Caco-2 (cell line): ENCODE measurements around the gene NTRK1. TPM values are rescaled to one million over a fixed set of nuclear protein-coding genes. Genes with fewer than 3 reads are reported as not detected.

Experiments used
- BruUV-seq: library from RNA; stranded (reverse); fragments of 400-500 nt; replicated peaks from 2 replicates; lab custom pipeline; 2021; lab: Mats Ljungman, UMichigan
- CTCF ChIA-PET: fragments of 300-600 bp; sonication (Branson Sonifier 250); formaldehyde crosslinking; loops from one replicate; lab custom pipeline; 2022; ENCODE audit warnings: antibody characterized with exemption; lab: Charles Lee
- POLR2A ChIA-PET: fragments of 300-600 bp; sonication (Branson Sonifier 250); formaldehyde crosslinking; loops from one replicate; lab custom pipeline; 2022; ENCODE audit warnings: antibody characterized with exemption; lab: Charles Lee
- DNase-seq, 2 experiments: peaks; one replicate each; pipeline versions ENCODE4 v3.0.0 to v3.0.0-alpha.2; 2020 to 2022
- H3K27me3 ChIP-seq: replicated peaks from 2 replicates; pipeline ENCODE4 v1.6.0; 2011; ENCODE audit warnings: low read length; ENCODE audit not compliant: control insufficient read depth, insufficient read depth
- H3K36me3 ChIP-seq: 2 replicates; pipeline ENCODE4 v1.5.1; 2011; ENCODE audit warnings: low read length; ENCODE audit not compliant: control insufficient read depth, insufficient read depth
- H3K4me1 ChIP-seq: fragments of 250-450 bp; sonication (Bioruptor Pico); 2 replicates; pipeline ENCODE4 v1.5.1; 2020; ENCODE audit warnings: mild to moderate bottlenecking
- H3K4me3 ChIP-seq: 2 replicates; pipeline ENCODE4 v1.5.1; 2011; ENCODE audit warnings: low read depth, mild to moderate bottlenecking, control low read depth, low read length
- H3K9me3 ChIP-seq: fragments of 250-450 bp; sonication (Bioruptor Pico); 2 replicates; pipeline ENCODE4 v1.5.1; 2020; ENCODE audit warnings: mild to moderate bottlenecking, moderate library complexity
- H3K27ac Mint-ChIP-seq: one replicate; pipeline ENCODE4 v1.8.0; 2022; ENCODE audit warnings: mixed read lengths; ENCODE audit not compliant: unreplicated experiment
- H3K27me3 Mint-ChIP-seq: one replicate; pipeline ENCODE4 v1.8.0; 2022; ENCODE audit warnings: mixed read lengths; ENCODE audit not compliant: insufficient read depth, unreplicated experiment
- H3K36me3 Mint-ChIP-seq: one replicate; pipeline ENCODE4 v1.8.0; 2022; ENCODE audit warnings: mild to moderate bottlenecking, mixed read lengths; ENCODE audit not compliant: insufficient read depth, unreplicated experiment
- H3K4me1 Mint-ChIP-seq: one replicate; pipeline ENCODE4 v1.8.0; 2022; ENCODE audit warnings: low read depth, mixed read lengths; ENCODE audit not compliant: unreplicated experiment
- H3K4me3 Mint-ChIP-seq: one replicate; pipeline ENCODE4 v1.8.0; 2022; ENCODE audit warnings: mild to moderate bottlenecking, moderate library complexity, mixed read lengths; ENCODE audit not compliant: unreplicated experiment
- H3K9me3 Mint-ChIP-seq: one replicate; pipeline ENCODE4 v1.8.0; 2022; ENCODE audit warnings: mixed read lengths; ENCODE audit not compliant: unreplicated experiment
- CTCF ChIP-seq, 2 experiments: fragments of 200-600 bp in 1 of 2; IDR thresholded peaks; 1 replicate in 1 of 2; 2 replicates in 1 of 2; pipeline versions ENCODE4 v1.5.1 to v1.8.0; 2011 to 2022; ENCODE audit warnings: antibody characterized with exemption in 1 of 2, control low read depth in 1 of 2, inconsistent platforms in 1 of 2, low read depth in 1 of 2, low read length in 1 of 2, mild to moderate bottlenecking in 1 of 2, moderate library complexity in 1 of 2; ENCODE audit not compliant: insufficient read depth in 1 of 2, severe bottlenecking in 1 of 2, unreplicated experiment in 1 of 2
- intact Hi-C: fragments of 100-400 bp; cut with micrococcal nuclease; formaldehyde crosslinking; loops from one replicate; pipeline ENCODE4 v1.10.0; 2022; ENCODE audit not compliant: unreplicated experiment
- total RNA-seq: library from RNA; stranded (reverse); gene quantifications from 2 replicates; pipeline ENCODE4 v1.2.3, GENCODE V29; 2022

Gene NTRK1
- total RNA-seq, 1 experiment from 2014 or later = not detected

DNA sequence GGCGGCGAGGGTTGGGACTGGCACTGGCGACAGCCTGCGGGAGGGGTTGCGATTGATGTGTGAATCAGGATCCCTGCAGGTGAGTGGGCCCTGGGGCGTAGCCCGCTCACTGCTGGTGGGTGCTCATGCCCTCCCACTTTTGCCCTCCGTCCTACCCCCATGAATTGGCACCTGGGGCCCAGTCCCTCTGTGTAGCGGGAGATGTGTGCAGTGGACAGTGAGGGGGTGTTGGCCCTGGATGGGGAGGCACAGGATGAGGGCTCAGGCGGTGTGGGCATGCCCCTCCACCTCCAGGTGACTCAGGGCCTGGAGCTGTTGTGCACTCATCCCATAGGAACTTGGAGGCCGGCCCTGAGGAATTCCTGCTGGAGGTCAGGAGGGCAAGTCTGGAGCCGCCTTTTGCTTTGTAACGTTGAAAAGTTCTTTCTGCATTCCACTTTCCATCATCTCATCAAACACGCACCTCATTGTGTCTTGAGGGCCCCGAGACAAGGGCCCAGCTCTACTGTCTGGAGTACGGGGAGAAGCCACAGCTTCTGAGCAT lies 35.9 kb downstream of the NTRK1 start:
- H3K4me1 ChIP-seq = peaks cover 42% of the 10 kb centered on the region
- Mint-ChIP-seq H3K27me3 (no peaks in the 10 kb centered on the region), H3K4me1 (peaks cover 33% of the 10 kb centered on the region), H3K9me3 (no peaks in the 10 kb centered on the region), H3K4me3 (no peak overlapping the region), H3K36me3 (no peaks in the 10 kb centered on the region), H3K27ac (peak overlapping the region; percentile 69)
- no peak for TF ChIP-seq CTCF (IDR thresholded peaks at IDR 0.05; ENCODE audit: insufficient read depth in 1 of 2, low read depth in 1 of 2, low read length in 1 of 2, severe bottlenecking in 1 of 2, unreplicated experiment in 1 of 2)
- peak; percentile 68 to 83 for DNase-seq
- H3K36me3 ChIP-seq = no peaks in the 10 kb centered on the region
- H3K4me3 ChIP-seq = no peak overlapping the region
- ChIA-PET CTCF (interaction anchor here (0.6 to 1.3 kb wide), 4 partner anchors 16 to 102 kb away, joined by 3 to 7 read pairs (median 5); no protein-coding TSS in a partner anchor), POLR2A (no interaction called here)
- no TSS peak for BruUV-seq
- H3K9me3 ChIP-seq = no peaks in the 10 kb centered on the region
- no peaks in the 10 kb centered on the region for H3K27me3 ChIP-seq
- intact Hi-C loops = no loop called here

- Mint-ChIP-seq H3K4me3 (no peak overlapping the region), H3K9me3 (no peaks in the 10 kb centered on the region), H3K27me3 (no peaks in the 10 kb centered on the region), H3K36me3 (no peaks in the 10 kb centered on the region), H3K27ac (peak overlapping the region; percentile 69), H3K4me1 (peaks cover 33% of the 10 kb centered on the region)
- Histone ChIP-seq H3K36me3 (no peaks in the 10 kb centered on the region), H3K4me3 (no peak overlapping the region), H3K9me3 (no peaks in the 10 kb centered on the region), H3K27me3 (no peaks in the 10 kb centered on the region), H3K4me1 (peaks cover 38% of the 10 kb centered on the region)
- CTCF ChIA-PET = interaction anchor here (0.6 to 1.3 kb wide), 5 partner anchors 16 to 396 kb away, joined by 3 to 7 read pairs (median 5); no protein-coding TSS in a partner anchor
- no TSS peak for BruUV-seq
- POLR2A ChIA-PET = no interaction called here
- no peak for DNase-seq
- intact Hi-C loops = no loop called here
- no peak for TF ChIP-seq CTCF (IDR thresholded peaks at IDR 0.05; ENCODE audit: insufficient read depth in 1 of 2, low read depth in 1 of 2, low read length in 1 of 2, severe bottlenecking in 1 of 2, unreplicated experiment in 1 of 2)
These were observed 36.6 kb downstream of the NTRK1 start for GRCh38 chr1:156897078-156897825.

DNA sequence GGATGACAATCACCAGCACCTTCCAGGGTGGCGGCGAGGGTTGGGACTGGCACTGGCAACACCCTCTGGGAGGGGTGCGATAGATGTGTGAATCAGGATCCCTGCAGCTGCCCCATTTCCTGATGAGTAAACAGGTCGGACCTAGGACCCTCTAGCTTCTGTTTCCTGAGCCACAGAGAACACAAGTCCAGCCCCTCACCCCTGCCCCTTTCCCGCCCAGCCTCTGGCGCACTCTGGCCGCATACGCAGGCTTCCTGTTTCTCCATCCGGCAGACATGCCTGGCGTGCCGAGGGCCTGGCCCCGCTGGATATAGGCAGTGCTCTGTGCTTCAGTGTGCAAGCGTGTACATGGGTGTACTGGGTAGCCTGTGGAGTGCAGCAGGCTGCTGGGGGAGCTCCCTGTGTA lies 37.5 kb downstream of the NTRK1 start:
- intact Hi-C loops = no loop called here
- ChIA-PET POLR2A (no interaction called here), CTCF (interaction anchor here (0.5 to 1.0 kb wide), 2 partner anchors 30 to 60 kb away, joined by 3 to 4 read pairs; no protein-coding TSS in a partner anchor)
- no peaks in the 10 kb centered on the region for H3K9me3 Mint-ChIP-seq
- H3K4me1 Mint-ChIP-seq = peaks cover 33% of the 10 kb centered on the region
- no peaks in the 10 kb centered on the region for H3K27me3 Mint-ChIP-seq
- H3K27ac Mint-ChIP-seq = no peak overlapping the region
- BruUV-seq = no TSS peak
- Histone ChIP-seq H3K4me1 (peaks cover 38% of the 10 kb centered on the region), H3K4me3 (no peak overlapping the region), H3K36me3 (no peaks in the 10 kb centered on the region), H3K9me3 (no peaks in the 10 kb centered on the region), H3K27me3 (no peaks in the 10 kb centered on the region)
- no peak for TF ChIP-seq CTCF (IDR thresholded peaks at IDR 0.05; ENCODE audit: insufficient read depth in 1 of 2, low read depth in 1 of 2, low read length in 1 of 2, severe bottlenecking in 1 of 2, unreplicated experiment in 1 of 2)
- H3K36me3 Mint-ChIP-seq = no peaks in the 10 kb centered on the region
- DNase-seq = no peak
- no peak overlapping the region for H3K4me3 Mint-ChIP-seq
